Fibroblast of pulmonary artery (primary cell): Measurements from ENCODE around the gene METRNL.

Experiments
- DNase-seq: peaks from one replicate; pipeline ENCODE4 v3.0.0-alpha.2; 2010; ENCODE audit warnings: low read depth
- H3K4me3 ChIP-seq: replicated peaks from 2 replicates; pipeline ENCODE4 v1.5.1; 2011; ENCODE audit warnings: low read depth, mild to moderate bottlenecking, control low read depth, low read length, moderate library complexity
- CTCF ChIP-seq: IDR thresholded peaks from 2 replicates; pipeline ENCODE4 v1.5.1; 2011; ENCODE audit warnings: mild to moderate bottlenecking, control low read depth, low read length, inconsistent platforms; ENCODE audit errors: missing control alignments

METRNL gene

GRCh38 chr17:83057397-83057761 is 22.0 kb upstream of the METRNL start:
- no peak for TF ChIP-seq CTCF
- no peak for DNase-seq
- H3K4me3 ChIP-seq, result no peak overlapping the region

GRCh38 chr17:83057793-83058265 is 21.6 kb upstream of the METRNL start:
- no peak for TF ChIP-seq CTCF
- DNase-seq, result no peak
- no peak overlapping the region for H3K4me3 ChIP-seq

- DNase-seq, result no peak
- no peak for TF ChIP-seq CTCF
- H3K4me3 ChIP-seq, result no peak overlapping the region
Observed at GRCh38 chr17:83058266-83058798, 21.1 kb upstream of the METRNL start.

GRCh38 chr17:83061586-83061985 is 17.8 kb upstream of the METRNL start:
- no peak for DNase-seq
- no peak overlapping the region for H3K4me3 ChIP-seq
- no peak for TF ChIP-seq CTCF

GRCh38 chr17:83062011-83062817 is 17.2 kb upstream of the METRNL start:
- H3K4me3 ChIP-seq, result no peak overlapping the region
- DNase-seq, result no peak
- TF ChIP-seq CTCF, result no peak

GRCh38 chr17:83062818-83063671 is 16.4 kb upstream of the METRNL start:
- no peak for DNase-seq
- TF ChIP-seq CTCF, result no peak
- no peak overlapping the region for H3K4me3 ChIP-seq
